Prostate gland (tissue), 2 donors: ENCODE measurements around the gene RAB14. TPM values are rescaled to one million over a fixed set of nuclear protein-coding genes. Genes with fewer than 3 reads are reported as not detected.

Experiments used
- DNase-seq: peaks from one replicate; pipeline ENCODE4 v3.0.0-alpha.2; 2019; ENCODE audit warnings: low spot score
- H3K27ac ChIP-seq, 2 donors: fragments of 200-600 bp; sonication (generic); 2 replicates each; pipeline ENCODE4 v1.5.1; 2017 to 2019
- H3K27me3 ChIP-seq: fragments of 200-600 bp; sonication (generic); replicated peaks from 2 replicates; pipeline ENCODE4 v1.5.1; 2019; ENCODE audit not compliant: insufficient read depth
- H3K36me3 ChIP-seq, 2 donors: fragments of 200-600 bp; sonication (generic); 1 replicate in 1 of 2; 2 replicates in 1 of 2; pipeline versions ENCODE4 v1.5.1 to v1.8.1; 2017 to 2019
- H3K4me1 ChIP-seq: fragments of 200-600 bp; sonication (generic); replicated peaks from 2 replicates; pipeline ENCODE4 v1.5.1; 2019
- H3K4me3 ChIP-seq, 2 donors: fragments of 200-600 bp; sonication (generic); 2 replicates each; pipeline ENCODE4 v1.5.1; 2017 to 2019
- H3K9me3 ChIP-seq: fragments of 200-600 bp; sonication (generic); 2 replicates; pipeline ENCODE4 v1.5.1; 2017
- POLR2A ChIP-seq: fragments of 450-650 bp; IDR thresholded peaks from one replicate; pipeline ENCODE4 v1.6.1; 2016; ENCODE audit warnings: antibody characterized with exemption, mild to moderate bottlenecking
- POLR2AphosphoS5 ChIP-seq: sonication (generic); formaldehyde crosslinking; IDR thresholded peaks from one replicate; pipeline ENCODE4 v1.6.1; 2017; ENCODE audit warnings: antibody characterized with exemption
- WGBS: methylation state at CpG from one replicate; pipeline ENCODE4 v1.1.5; 2018; 5-methylcytosine and 5-hydroxymethylcytosine counted together
- intact Hi-C: fragments of 100-400 bp; cut with DNase I; formaldehyde crosslinking; loops from one replicate; pipeline ENCODE4 v1.14.2; 2022
- total RNA-seq, 2 donors: library from RNA; depleted of rRNA; stranded (reverse); fragments of >200 nt; gene quantifications; one replicate each; pipeline ENCODE4 v1.1.0, GENCODE V29; 2016
- TF ChIP-seq, protein P1 (sequence below), 4 experiments: fragments of 200-600 bp in 2 of 4; fragments of 450-650 bp in 2 of 4; sonication (generic) in 2 of 4; IDR thresholded peaks; 1 replicate in 3 of 4; 2 replicates in 1 of 4; pipeline ENCODE4 v1.5.1; 2016 to 2019; ENCODE audit warnings: antibody characterized with exemption in 4 of 4, mild to moderate bottlenecking in 2 of 4, moderate library complexity in 2 of 4

Gene RAB14
- total RNA-seq, 2 donors from 2014 or later = 42.9 TPM

DNA sequence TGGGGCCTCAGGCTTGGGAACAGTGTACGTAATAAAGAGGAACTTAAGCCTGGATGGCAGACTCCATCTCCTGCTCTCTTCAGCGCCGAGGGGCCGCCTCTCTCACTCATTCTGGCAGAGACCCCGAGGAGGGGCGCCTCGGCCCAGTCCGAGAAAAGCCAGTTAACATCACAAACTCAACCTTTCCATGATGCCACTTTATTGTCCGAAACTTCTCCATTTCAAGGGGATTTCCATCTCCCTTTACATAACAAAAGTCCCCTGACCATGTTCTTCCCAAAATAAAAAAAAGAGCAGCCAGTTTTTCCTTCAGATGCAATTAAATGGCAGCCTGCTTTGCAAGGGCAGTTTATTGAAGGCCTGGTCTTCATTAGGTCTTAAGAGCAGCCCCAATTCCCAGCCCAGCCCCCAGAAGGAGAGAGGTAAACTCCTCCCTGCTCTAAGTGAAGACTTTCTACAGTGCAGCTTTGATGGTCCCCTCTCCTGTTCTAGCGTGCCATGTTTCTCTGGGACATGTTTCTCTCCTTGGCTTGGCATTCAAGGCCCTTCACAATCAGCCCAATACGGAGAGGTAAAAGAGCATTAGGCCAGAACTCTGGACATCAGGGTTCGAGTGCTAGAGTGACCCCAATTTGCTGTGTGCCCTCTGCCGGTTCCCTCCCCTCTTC, 19.5 kb upstream of the RAB14 start:
- no peaks in the 10 kb centered on the region for H3K36me3 ChIP-seq
- H3K9me3 ChIP-seq = no peaks in the 10 kb centered on the region
- H3K4me1 ChIP-seq = no peaks in the 10 kb centered on the region
- WGBS = 62% methylated on average over 13 of the region's 13 CpGs
- no peaks in the 10 kb centered on the region for H3K27me3 ChIP-seq
- TF ChIP-seq POLR2A (no peak), POLR2AphosphoS5 (no peak)
- TF ChIP-seq, protein P1, sequence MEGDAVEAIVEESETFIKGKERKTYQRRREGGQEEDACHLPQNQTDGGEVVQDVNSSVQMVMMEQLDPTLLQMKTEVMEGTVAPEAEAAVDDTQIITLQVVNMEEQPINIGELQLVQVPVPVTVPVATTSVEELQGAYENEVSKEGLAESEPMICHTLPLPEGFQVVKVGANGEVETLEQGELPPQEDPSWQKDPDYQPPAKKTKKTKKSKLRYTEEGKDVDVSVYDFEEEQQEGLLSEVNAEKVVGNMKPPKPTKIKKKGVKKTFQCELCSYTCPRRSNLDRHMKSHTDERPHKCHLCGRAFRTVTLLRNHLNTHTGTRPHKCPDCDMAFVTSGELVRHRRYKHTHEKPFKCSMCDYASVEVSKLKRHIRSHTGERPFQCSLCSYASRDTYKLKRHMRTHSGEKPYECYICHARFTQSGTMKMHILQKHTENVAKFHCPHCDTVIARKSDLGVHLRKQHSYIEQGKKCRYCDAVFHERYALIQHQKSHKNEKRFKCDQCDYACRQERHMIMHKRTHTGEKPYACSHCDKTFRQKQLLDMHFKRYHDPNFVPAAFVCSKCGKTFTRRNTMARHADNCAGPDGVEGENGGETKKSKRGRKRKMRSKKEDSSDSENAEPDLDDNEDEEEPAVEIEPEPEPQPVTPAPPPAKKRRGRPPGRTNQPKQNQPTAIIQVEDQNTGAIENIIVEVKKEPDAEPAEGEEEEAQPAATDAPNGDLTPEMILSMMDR (IDR thresholded peaks at IDR 0.05) = no peak
- intact Hi-C loops = no loop called here
- no peak overlapping the region for H3K4me3 ChIP-seq
- no peak for DNase-seq
- H3K27ac ChIP-seq = no peak overlapping the region

DNA sequence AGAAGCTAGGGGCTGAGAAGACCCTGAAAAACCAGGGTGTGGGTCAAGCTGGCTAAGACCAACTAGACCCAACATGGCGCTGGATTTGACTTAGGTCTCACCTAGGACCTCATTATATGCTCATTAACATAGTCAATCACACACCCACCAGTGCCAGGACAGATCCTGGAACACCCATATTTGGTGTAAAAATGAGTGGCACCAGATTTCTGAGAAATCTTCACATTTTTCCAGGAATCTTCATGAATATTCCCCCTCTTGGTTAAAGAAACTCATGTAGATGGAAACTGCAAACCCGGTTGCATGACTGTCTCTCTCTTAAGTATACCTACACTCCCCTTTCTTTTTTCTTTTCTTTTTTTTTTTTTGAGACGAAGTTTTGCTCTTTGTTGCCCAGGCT, 17.9 kb upstream of the RAB14 start:
- Histone ChIP-seq H3K27ac (no peak overlapping the region), H3K27me3 (no peaks in the 10 kb centered on the region), H3K4me1 (no peaks in the 10 kb centered on the region), H3K4me3 (no peak overlapping the region), H3K36me3 (no peaks in the 10 kb centered on the region), H3K9me3 (no peaks in the 10 kb centered on the region)
- 87% methylated on average over 3 of the region's 3 CpGs for WGBS
- no peak for TF ChIP-seq POLR2AphosphoS5
- no peak for TF ChIP-seq POLR2A
- TF ChIP-seq, protein P1 (IDR thresholded peaks at IDR 0.05) = no peak
- no peak for DNase-seq
- intact Hi-C loops = no loop called here

DNA sequence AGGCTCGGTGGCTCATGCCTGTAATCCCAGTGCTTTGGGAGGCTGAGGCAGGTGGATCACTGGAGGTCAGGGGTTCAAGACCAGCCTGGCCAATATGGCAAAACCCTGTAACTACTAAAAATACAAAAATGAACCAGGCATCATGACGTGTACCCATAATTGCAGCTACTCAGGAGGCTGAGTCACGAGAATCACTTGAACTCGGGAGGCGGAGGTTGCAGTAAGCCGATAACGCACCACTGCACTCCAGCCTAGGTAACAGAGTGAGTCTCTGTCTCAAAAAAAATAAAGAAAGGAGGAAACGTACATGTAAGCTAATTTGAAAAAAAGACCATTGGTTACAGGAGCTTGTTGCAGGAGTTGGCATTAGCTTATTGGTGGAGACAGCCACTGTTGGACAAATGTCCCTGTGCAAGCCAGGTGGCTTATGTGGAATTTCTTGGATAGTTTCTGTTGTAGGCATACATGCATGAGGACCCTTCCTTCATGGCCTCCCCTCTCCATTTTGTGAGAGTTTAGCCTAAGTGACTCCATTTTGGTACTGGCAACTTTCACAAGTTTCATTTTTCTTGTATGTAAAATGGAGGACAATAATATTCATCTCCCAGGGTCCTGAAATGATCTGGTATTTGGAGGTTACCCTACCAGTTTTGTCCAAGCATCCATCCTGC, 16.8 kb upstream of the RAB14 start:
- 95% methylated on average over 8 of the region's 8 CpGs for WGBS
- no peak for DNase-seq
- TF ChIP-seq POLR2A (no peak), POLR2AphosphoS5 (no peak)
- TF ChIP-seq, protein P1 (IDR thresholded peaks at IDR 0.05) = no peak
- no peaks in the 10 kb centered on the region for H3K27me3 ChIP-seq
- H3K4me3 ChIP-seq = no peak overlapping the region
- no peaks in the 10 kb centered on the region for H3K36me3 ChIP-seq
- H3K27ac ChIP-seq = no peak overlapping the region
- no peaks in the 10 kb centered on the region for H3K4me1 ChIP-seq
- H3K9me3 ChIP-seq = no peaks in the 10 kb centered on the region
- intact Hi-C loops = no loop called here

DNA sequence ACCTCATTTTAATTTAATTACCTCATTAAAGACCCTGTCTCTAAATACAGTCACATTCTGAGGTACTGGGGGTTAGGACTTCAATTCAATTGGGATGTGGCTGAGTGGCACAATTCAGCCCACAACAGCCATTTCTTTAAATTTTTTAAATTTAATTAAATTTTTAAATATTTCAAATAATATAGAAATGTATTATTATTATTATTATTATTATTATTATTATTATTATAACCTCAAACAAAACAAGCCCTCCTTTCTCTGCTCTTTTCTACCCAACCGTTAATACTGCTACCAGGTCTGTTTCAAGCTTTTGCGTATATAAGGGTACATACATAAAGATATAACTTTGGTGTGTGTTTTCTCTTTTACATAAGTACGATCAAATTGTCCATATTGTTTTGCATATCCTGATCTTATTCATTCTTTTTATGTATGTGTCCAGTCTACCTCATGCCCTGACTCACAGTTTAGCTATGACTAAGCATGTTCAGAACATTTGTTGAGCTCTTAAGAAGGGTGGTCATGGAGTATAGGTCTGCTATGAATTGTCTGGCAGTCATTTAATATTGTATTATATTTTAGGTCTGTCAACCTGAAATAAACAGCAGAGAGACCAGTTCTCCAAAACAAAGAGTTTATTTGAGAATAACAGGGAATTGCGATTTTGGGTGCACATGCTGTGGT, 16.1 kb upstream of the RAB14 start:
- DNase-seq = no peak
- Histone ChIP-seq H3K4me1 (no peaks in the 10 kb centered on the region), H3K9me3 (no peaks in the 10 kb centered on the region), H3K36me3 (no peaks in the 10 kb centered on the region), H3K4me3 (no peak overlapping the region), H3K27me3 (no peaks in the 10 kb centered on the region), H3K27ac (no peak overlapping the region)
- WGBS = 92% methylated on average over 4 of the region's 4 CpGs
- TF ChIP-seq POLR2A (no peak), POLR2AphosphoS5 (no peak)
- TF ChIP-seq, protein P1 (IDR thresholded peaks at IDR 0.05) = no peak
- intact Hi-C loops = no loop called here
